Measurements from ENCODE around the gene ZNF536. TPM values are rescaled to one million over a fixed set of nuclear protein-coding genes. Genes with fewer than 3 reads are reported as not detected.

Gene ZNF536
- total RNA-seq, 4 donors from 2014 or later = 1.00 to 7.1 (median 1.8) TPM

DNA sequence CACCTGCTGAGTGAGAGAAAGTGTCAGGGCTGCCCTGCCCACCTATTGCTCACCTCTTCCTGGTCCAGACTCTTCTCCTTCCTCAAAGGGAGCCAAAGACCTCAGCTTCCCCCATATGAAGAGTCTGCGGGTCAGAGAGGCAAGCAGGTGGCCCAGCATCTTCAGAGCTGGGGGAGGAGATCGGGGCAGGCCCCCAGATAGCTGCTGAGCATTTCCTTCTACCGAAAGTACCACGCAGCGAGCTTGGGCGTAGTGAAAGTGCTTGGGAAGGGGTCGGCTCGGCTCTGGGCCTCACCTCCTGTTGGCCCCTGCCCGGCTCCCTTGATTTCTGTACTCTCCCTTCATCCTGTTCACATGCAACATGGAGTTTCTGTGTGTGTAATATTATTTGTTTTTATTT lies 12.2 kb upstream of the ZNF536 start:
- no peak for DNase-seq
- TF ChIP-seq EP300 (IDR thresholded peaks at IDR 0.05; ENCODE audit: low read depth) (no peak), POLR2A (IDR thresholded peaks at IDR 0.05) (no peak), POLR2AphosphoS5 (IDR thresholded peaks at IDR 0.05) (no peak)
- TF ChIP-seq, protein P1, sequence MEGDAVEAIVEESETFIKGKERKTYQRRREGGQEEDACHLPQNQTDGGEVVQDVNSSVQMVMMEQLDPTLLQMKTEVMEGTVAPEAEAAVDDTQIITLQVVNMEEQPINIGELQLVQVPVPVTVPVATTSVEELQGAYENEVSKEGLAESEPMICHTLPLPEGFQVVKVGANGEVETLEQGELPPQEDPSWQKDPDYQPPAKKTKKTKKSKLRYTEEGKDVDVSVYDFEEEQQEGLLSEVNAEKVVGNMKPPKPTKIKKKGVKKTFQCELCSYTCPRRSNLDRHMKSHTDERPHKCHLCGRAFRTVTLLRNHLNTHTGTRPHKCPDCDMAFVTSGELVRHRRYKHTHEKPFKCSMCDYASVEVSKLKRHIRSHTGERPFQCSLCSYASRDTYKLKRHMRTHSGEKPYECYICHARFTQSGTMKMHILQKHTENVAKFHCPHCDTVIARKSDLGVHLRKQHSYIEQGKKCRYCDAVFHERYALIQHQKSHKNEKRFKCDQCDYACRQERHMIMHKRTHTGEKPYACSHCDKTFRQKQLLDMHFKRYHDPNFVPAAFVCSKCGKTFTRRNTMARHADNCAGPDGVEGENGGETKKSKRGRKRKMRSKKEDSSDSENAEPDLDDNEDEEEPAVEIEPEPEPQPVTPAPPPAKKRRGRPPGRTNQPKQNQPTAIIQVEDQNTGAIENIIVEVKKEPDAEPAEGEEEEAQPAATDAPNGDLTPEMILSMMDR (IDR thresholded peaks at IDR 0.05) = no peak
- H3K4me3 ChIP-seq = no peak overlapping the region
- H3K9me3 ChIP-seq = no peaks in the 10 kb centered on the region
- no peaks in the 10 kb centered on the region for H3K4me1 ChIP-seq
- intact Hi-C loops (cut with DNase I; ENCODE audit: low total_unique reads) = no loop called here
- in situ Hi-C loops (cut with MboI; ENCODE audit: low pct_ligation_motif_present in 1 of 4, low pct_unique_long_range_greater_than_20kb in 1 of 4, low sequenced_read_pairs in 3 of 4) = no loop called here
- 80 to 83% methylated on average over 1 to 9 of the region's 9 CpGs for WGBS, 2 donors (ENCODE audit: low coverage in 1 of 2)
- no peaks in the 10 kb centered on the region for H3K27me3 ChIP-seq
- no peak overlapping the region for H3K27ac ChIP-seq
- no peaks in the 10 kb centered on the region for H3K36me3 ChIP-seq

DNA sequence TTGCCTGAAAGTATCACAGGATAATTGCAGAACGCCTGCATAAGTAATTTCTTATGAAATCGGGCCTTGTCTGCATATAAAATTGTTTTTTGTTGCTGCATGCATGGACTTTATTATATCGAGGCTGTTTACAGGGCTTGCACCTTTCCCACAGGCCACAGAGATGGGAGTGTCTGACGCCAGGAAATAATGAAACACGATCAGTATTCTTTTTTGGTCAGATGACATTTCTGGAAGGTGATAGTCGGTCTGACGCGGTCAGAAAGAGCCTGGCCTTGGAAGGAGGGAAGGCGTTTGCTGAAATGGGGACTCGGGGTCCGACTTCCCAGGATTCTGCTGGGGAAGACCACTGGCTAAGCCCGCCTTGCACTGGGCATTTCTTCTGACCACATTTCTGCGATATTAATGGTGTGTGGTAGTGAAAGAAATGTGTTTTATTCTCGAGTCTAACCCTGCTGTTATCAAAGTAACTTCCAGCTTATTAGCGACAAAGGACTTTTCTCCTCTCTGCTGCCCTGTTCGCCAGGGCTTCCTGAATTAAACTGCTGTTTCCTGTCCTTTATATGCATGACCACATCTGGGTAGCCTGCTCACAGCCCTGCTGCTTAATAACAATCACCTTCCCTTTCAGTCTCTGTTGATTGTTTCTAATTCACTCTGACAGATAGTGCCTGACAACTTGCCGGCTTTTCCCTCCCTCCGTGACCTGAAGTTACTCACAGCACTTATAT lies 11.6 kb upstream of the ZNF536 start:
- H3K4me3 ChIP-seq = no peak overlapping the region
- H3K4me1 ChIP-seq = no peaks in the 10 kb centered on the region
- DNase-seq = no peak
- TF ChIP-seq POLR2AphosphoS5 (IDR thresholded peaks at IDR 0.05) (no peak), EP300 (IDR thresholded peaks at IDR 0.05; ENCODE audit: low read depth) (no peak), POLR2A (IDR thresholded peaks at IDR 0.05) (no peak)
- TF ChIP-seq, protein P1 (IDR thresholded peaks at IDR 0.05) = no peak
- H3K36me3 ChIP-seq = no peaks in the 10 kb centered on the region
- WGBS, 2 donors (ENCODE audit: low coverage in 1 of 2) = 55 to 59% methylated on average over 6 to 18 of the region's 18 CpGs
- peak overlapping the region in 3 of 4 donors; percentile 9 to 46 (median 19) for H3K27ac ChIP-seq
- intact Hi-C loops (cut with DNase I; ENCODE audit: low total_unique reads) (no loop called here), in situ Hi-C loops (cut with MboI; ENCODE audit: low pct_ligation_motif_present in 1 of 4, low pct_unique_long_range_greater_than_20kb in 1 of 4, low sequenced_read_pairs in 3 of 4) (no loop called here)
- no peaks in the 10 kb centered on the region for H3K27me3 ChIP-seq
- H3K9me3 ChIP-seq = no peaks in the 10 kb centered on the region

DNA sequence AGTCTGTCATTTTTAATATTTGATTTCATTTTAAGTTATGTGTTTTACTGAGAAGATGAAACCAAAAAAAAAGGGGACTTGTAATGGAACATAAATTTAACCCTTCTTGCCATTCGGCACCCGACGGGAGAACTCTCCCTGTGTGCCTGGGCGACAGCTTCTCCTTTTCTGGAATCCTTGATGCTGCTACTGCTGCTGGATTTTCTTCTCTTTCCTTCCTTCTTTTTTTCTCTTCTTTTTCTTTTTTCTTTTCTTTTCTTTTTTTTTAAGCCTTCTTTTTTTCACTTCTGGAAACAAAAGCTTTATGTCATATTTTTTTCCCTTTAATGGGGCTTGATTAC lies 11.1 kb upstream of the ZNF536 start:
- intact Hi-C loops (cut with DNase I; ENCODE audit: low total_unique reads) = no loop called here
- no peak for DNase-seq
- 56 to 70% methylated on average over 4 of the region's 4 CpGs for WGBS, 2 donors (ENCODE audit: low coverage in 1 of 2)
- Histone ChIP-seq H3K27ac (peak overlapping the region in 1 of 4 donors; percentile 9), H3K27me3 (no peaks in the 10 kb centered on the region), H3K4me1 (no peaks in the 10 kb centered on the region), H3K4me3 (no peak overlapping the region), H3K36me3 (no peaks in the 10 kb centered on the region), H3K9me3 (no peaks in the 10 kb centered on the region)
- in situ Hi-C loops (cut with MboI; ENCODE audit: low pct_ligation_motif_present in 1 of 4, low pct_unique_long_range_greater_than_20kb in 1 of 4, low sequenced_read_pairs in 3 of 4) = no loop called here
- TF ChIP-seq, protein P1 (IDR thresholded peaks at IDR 0.05) = no peak
- no peak for TF ChIP-seq POLR2A (IDR thresholded peaks at IDR 0.05)
- TF ChIP-seq EP300 (IDR thresholded peaks at IDR 0.05; ENCODE audit: low read depth) = no peak
- no peak for TF ChIP-seq POLR2AphosphoS5 (IDR thresholded peaks at IDR 0.05)

DNA sequence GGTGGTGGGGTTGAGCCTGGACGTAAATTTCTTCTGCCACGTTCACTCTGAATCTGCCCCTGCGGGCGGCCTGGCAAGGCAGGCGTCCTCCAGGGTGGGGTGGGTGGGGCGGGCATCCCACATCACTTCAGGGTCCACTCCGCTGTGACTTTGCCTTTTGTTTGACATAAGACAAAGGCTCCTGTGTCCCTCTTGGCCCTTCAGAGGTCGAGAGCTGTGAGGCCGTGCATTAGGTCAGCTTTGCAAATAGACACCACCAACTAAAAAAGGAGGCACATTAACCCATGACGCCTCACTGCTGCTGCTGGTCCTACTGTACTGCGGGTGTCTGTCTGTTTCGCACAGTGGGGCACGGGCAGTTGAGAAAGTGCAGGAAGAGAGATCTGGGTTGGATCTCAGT lies 10.5 kb upstream of the ZNF536 start:
- no peaks in the 10 kb centered on the region for H3K9me3 ChIP-seq
- no peak for TF ChIP-seq POLR2AphosphoS5 (IDR thresholded peaks at IDR 0.05)

More for the DNA sequence above, 10.5 kb upstream of the ZNF536 start:
- Histone ChIP-seq H3K36me3 (no peaks in the 10 kb centered on the region), H3K4me1 (no peaks in the 10 kb centered on the region), H3K4me3 (no peak overlapping the region), H3K27me3 (no peaks in the 10 kb centered on the region), H3K27ac (no peak overlapping the region)
- DNase-seq = no peak
- 74% methylated on average over 13 of the region's 13 CpGs; no CpG with 5 or more reads in 1 of the 2 donors for WGBS, 2 donors (ENCODE audit: low coverage in 1 of 2)
- in situ Hi-C loops (cut with MboI; ENCODE audit: low pct_ligation_motif_present in 1 of 4, low pct_unique_long_range_greater_than_20kb in 1 of 4, low sequenced_read_pairs in 3 of 4) = no loop called here
- intact Hi-C loops (cut with DNase I; ENCODE audit: low total_unique reads) = no loop called here
